GM23248 (cell line): ENCODE data around the gene SMARCC1.

ENCODE experiments used
- EZH2 ChIP-seq: fragments of 200-600 bp; sonication (generic); IDR thresholded peaks from 2 replicates; pipeline ENCODE4 v1.6.1; 2018; ENCODE audit warnings: antibody characterized with exemption, mild to moderate bottlenecking; ENCODE audit not compliant: insufficient read depth, poor library complexity, severe bottlenecking
- EZH2phosphoT487 ChIP-seq: fragments of 200-600 bp; sonication (generic); IDR thresholded peaks from 2 replicates; pipeline ENCODE4 v1.6.1; 2018; ENCODE audit warnings: antibody characterized with exemption, moderate library complexity, mild to moderate bottlenecking, low read depth; ENCODE audit not compliant: insufficient read depth

DNA sequence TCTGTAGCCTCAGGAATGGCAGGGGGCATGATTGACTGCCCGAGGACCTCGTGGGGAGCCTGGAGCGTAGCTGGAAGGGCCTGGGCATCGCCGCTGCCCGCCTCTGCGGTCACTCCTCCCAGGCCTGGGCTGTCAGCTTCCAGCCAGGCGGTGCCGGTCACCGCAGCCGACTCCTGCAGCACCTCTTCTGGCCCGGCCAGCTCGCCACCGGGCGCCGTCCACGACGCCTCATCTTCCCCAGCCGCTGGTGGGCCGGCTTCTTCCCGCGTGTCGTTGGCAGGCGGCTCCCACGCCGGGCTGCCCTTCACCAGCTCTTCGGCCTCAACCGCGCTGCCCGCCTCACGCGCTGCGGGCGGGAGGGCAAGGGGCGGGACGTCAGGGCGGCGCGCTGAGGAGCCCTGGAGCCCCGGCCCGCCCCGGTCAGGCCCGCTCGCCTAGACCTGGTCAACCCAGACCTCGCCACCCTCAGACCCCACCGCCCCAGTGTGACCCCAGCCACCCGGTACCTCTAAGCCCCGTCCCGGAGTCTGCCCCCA is 204.0 kb downstream of the SMARCC1 start:
- TF ChIP-seq EZH2: no peak
- no peak for TF ChIP-seq EZH2phosphoT487
